Nephron (organoid): ENCODE results near the gene IQCF2.

ENCODE experiments used
- H3K27ac Mint-ChIP-seq, 3 experiments: 2 replicates each; pipeline ENCODE4 v1.8.0; 2020; ENCODE audit warnings: mixed read lengths in 3 of 3, mild to moderate bottlenecking in 2 of 3, moderate library complexity in 1 of 3
- H3K27me3 Mint-ChIP-seq: 2 replicates; pipeline ENCODE4 v1.8.0; 2021; ENCODE audit warnings: low read depth, mild to moderate bottlenecking, moderate library complexity, mixed read lengths
- H3K36me3 Mint-ChIP-seq: 2 replicates; pipeline ENCODE4 v1.8.0; 2020; ENCODE audit warnings: low read depth, mixed read lengths
- H3K4me1 Mint-ChIP-seq: 2 replicates; pipeline ENCODE4 v1.8.0; 2020; ENCODE audit warnings: mixed read lengths
- H3K4me3 Mint-ChIP-seq, 3 experiments: 2 replicates each; pipeline ENCODE4 v1.8.0; 2020; ENCODE audit warnings: mild to moderate bottlenecking in 3 of 3, mixed read lengths in 3 of 3, moderate library complexity in 2 of 3
- H3K9me3 Mint-ChIP-seq: 2 replicates; pipeline ENCODE4 v1.8.0; 2020; ENCODE audit warnings: mixed read lengths
- CTCF ChIP-seq, 3 experiments: fragments of 200-600 bp; sonication (generic); IDR thresholded peaks; one replicate each; pipeline ENCODE4 v1.5.0; 2021; ENCODE audit warnings: antibody characterized with exemption in 3 of 3; ENCODE audit not compliant: unreplicated experiment in 3 of 3

The IQCF2 gene

GRCh38 chr3:51886447-51886846 is 25.0 kb downstream of the IQCF2 start:
- Mint-ChIP-seq H3K4me3 (no peak overlapping the region), H3K4me1 (no peaks in the 10 kb centered on the region), H3K27ac (no peak overlapping the region), H3K27me3 (peaks cover 6% of the 10 kb centered on the region), H3K9me3 (no peaks in the 10 kb centered on the region), H3K36me3 (no peaks in the 10 kb centered on the region)
- no peak for TF ChIP-seq CTCF (IDR thresholded peaks at IDR 0.05; ENCODE audit: unreplicated experiment in 3 of 3)

- H3K27ac Mint-ChIP-seq = no peak overlapping the region
- no peaks in the 10 kb centered on the region for H3K4me1 Mint-ChIP-seq
- H3K9me3 Mint-ChIP-seq = no peaks in the 10 kb centered on the region
- no peak overlapping the region for H3K4me3 Mint-ChIP-seq
- no peaks in the 10 kb centered on the region for H3K36me3 Mint-ChIP-seq
- TF ChIP-seq CTCF (IDR thresholded peaks at IDR 0.05; ENCODE audit: unreplicated experiment in 3 of 3) = no peak
- peaks cover 6% of the 10 kb centered on the region for H3K27me3 Mint-ChIP-seq
Measured at GRCh38 chr3:51887620-51888019, 26.2 kb downstream of the IQCF2 start.

GRCh38 chr3:51888463-51889105 is 27.2 kb downstream of the IQCF2 start:
- H3K4me3 Mint-ChIP-seq = no peak overlapping the region
- no peaks in the 10 kb centered on the region for H3K36me3 Mint-ChIP-seq
- no peak for TF ChIP-seq CTCF (IDR thresholded peaks at IDR 0.05; ENCODE audit: unreplicated experiment in 3 of 3)
- H3K4me1 Mint-ChIP-seq = no peaks in the 10 kb centered on the region
- no peaks in the 10 kb centered on the region for H3K9me3 Mint-ChIP-seq
- peaks cover 6% of the 10 kb centered on the region for H3K27me3 Mint-ChIP-seq
- H3K27ac Mint-ChIP-seq = no peak overlapping the region

GRCh38 chr3:51891242-51892039 is 30.0 kb downstream of the IQCF2 start:
- no peaks in the 10 kb centered on the region for H3K36me3 Mint-ChIP-seq
- H3K27me3 Mint-ChIP-seq = peaks cover 6% of the 10 kb centered on the region
- no peaks in the 10 kb centered on the region for H3K9me3 Mint-ChIP-seq
- no peak overlapping the region for H3K27ac Mint-ChIP-seq
- TF ChIP-seq CTCF (IDR thresholded peaks at IDR 0.05; ENCODE audit: unreplicated experiment in 3 of 3) = no peak
- H3K4me1 Mint-ChIP-seq = no peaks in the 10 kb centered on the region
- no peak overlapping the region for H3K4me3 Mint-ChIP-seq

DNA sequence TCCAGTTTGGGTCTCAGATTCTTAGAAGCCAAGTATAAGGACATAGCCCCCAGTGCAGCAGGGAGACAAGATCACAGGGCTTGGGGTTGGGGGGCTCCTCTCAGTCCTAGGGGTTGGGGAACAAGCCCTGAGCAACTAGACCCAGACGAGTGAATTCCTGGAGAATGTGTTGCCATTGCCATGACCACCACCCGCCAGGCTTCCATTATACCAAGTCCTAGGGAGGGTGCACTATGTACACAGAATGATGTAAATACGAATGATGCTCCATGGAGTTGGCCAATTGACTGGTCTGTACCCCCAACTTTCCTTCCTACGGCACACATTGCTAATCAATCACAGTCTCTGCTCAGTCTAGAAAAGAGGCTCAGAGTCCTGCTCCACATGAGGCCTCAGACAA is 33.0 kb downstream of the IQCF2 start:
- no peaks in the 10 kb centered on the region for H3K9me3 Mint-ChIP-seq
- no peaks in the 10 kb centered on the region for H3K4me1 Mint-ChIP-seq
- H3K4me3 Mint-ChIP-seq = no peak overlapping the region
- peaks cover 19% of the 10 kb centered on the region for H3K27me3 Mint-ChIP-seq
- H3K27ac Mint-ChIP-seq = no peak overlapping the region
- H3K36me3 Mint-ChIP-seq = no peaks in the 10 kb centered on the region
- no peak for TF ChIP-seq CTCF (IDR thresholded peaks at IDR 0.05; ENCODE audit: unreplicated experiment in 3 of 3)

GRCh38 chr3:51894939-51895338 is 33.5 kb downstream of the IQCF2 start:
- Mint-ChIP-seq H3K36me3 (no peaks in the 10 kb centered on the region), H3K4me3 (no peak overlapping the region), H3K27ac (no peak overlapping the region), H3K27me3 (peaks cover 21% of the 10 kb centered on the region), H3K4me1 (no peaks in the 10 kb centered on the region), H3K9me3 (no peaks in the 10 kb centered on the region)
- TF ChIP-seq CTCF (IDR thresholded peaks at IDR 0.05; ENCODE audit: unreplicated experiment in 3 of 3) = no peak
